ENCODE results near the gene GALNTL6.

GALNTL6 gene

GRCh38 chr4:172865531-172866127 lies 1052.4 kb downstream of the GALNTL6 start:
- no peak for DNase-seq (ENCODE audit: low read depth)
- no peak overlapping the region for H3K4me3 ChIP-seq (ENCODE audit: control insufficient read depth, low read depth, low read length)
- TF ChIP-seq CTCF (conservative IDR thresholded peaks at IDR 0.05; ENCODE audit: control insufficient read depth, insufficient read depth, low read depth, low read length), result no peak

- H3K4me3 ChIP-seq (ENCODE audit: control insufficient read depth, low read depth, low read length), result no peak overlapping the region
- no peak for DNase-seq (ENCODE audit: low read depth)
- no peak for TF ChIP-seq CTCF (conservative IDR thresholded peaks at IDR 0.05; ENCODE audit: control insufficient read depth, insufficient read depth, low read depth, low read length)
Observed at GRCh38 chr4:172866421-172866820, 1053.2 kb downstream of the GALNTL6 start.

- DNase-seq (ENCODE audit: low read depth), result no peak
- TF ChIP-seq CTCF (conservative IDR thresholded peaks at IDR 0.05; ENCODE audit: control insufficient read depth, insufficient read depth, low read depth, low read length), result no peak
- H3K4me3 ChIP-seq (ENCODE audit: control insufficient read depth, low read depth, low read length), result no peak overlapping the region
Observed at GRCh38 chr4:172867835-172868234, 1054.6 kb downstream of the GALNTL6 start.

- no peak overlapping the region for H3K4me3 ChIP-seq (ENCODE audit: control insufficient read depth, low read depth, low read length)
- DNase-seq (ENCODE audit: low read depth), result no peak
- TF ChIP-seq CTCF (conservative IDR thresholded peaks at IDR 0.05; ENCODE audit: control insufficient read depth, insufficient read depth, low read depth, low read length), result no peak
Observed at GRCh38 chr4:172868271-172868670, 1055.1 kb downstream of the GALNTL6 start.

- H3K4me3 ChIP-seq (ENCODE audit: control insufficient read depth, low read depth, low read length), result no peak overlapping the region
- TF ChIP-seq CTCF (conservative IDR thresholded peaks at IDR 0.05; ENCODE audit: control insufficient read depth, insufficient read depth, low read depth, low read length), result no peak
- no peak for DNase-seq (ENCODE audit: low read depth)
Observed at GRCh38 chr4:172869621-172870268, 1056.5 kb downstream of the GALNTL6 start.

- DNase-seq (ENCODE audit: low read depth), result peak; percentile 9
- TF ChIP-seq CTCF (conservative IDR thresholded peaks at IDR 0.05; ENCODE audit: control insufficient read depth, insufficient read depth, low read depth, low read length), result no peak
- no peak overlapping the region for H3K4me3 ChIP-seq (ENCODE audit: control insufficient read depth, low read depth, low read length)
Observed at GRCh38 chr4:172871381-172871780, 1058.2 kb downstream of the GALNTL6 start.
